Upper lobe of left lung (tissue), 6 donors: ENCODE results near the gene METTL3. TPM values are rescaled to one million over a fixed set of nuclear protein-coding genes. Genes with fewer than 3 reads are reported as not detected.

Source experiments
- ATAC-seq, 2 donors: fragments of 200-7000 bp; cut with Tn5 transposase; one replicate each; pipeline ENCODE4 v1.9.1; 2022; ENCODE audit warnings: mild to moderate bottlenecking in 2 of 2, moderate library complexity in 2 of 2; ENCODE audit not compliant: low FRiP score in 2 of 2
- DNase-seq, 2 donors: peaks; one replicate each; pipeline ENCODE4 v3.0.0-alpha.2; 2019 to 2020
- H3K27ac ChIP-seq, 4 donors: fragments of 200-600 bp; sonication (generic); one replicate each; pipeline ENCODE4 v1.5.1; 2016 to 2019
- H3K27me3 ChIP-seq, 4 donors: fragments of 200-600 bp; sonication (generic); one replicate each; pipeline ENCODE4 v1.5.1; 2017 to 2019
- H3K36me3 ChIP-seq, 4 donors: fragments of 200-600 bp; sonication (generic); one replicate each; pipeline ENCODE4 v1.5.1; 2016 to 2019
- H3K4me1 ChIP-seq, 4 donors: fragments of 200-600 bp; sonication (generic); one replicate each; pipeline ENCODE4 v1.5.1; 2018 to 2019
- H3K4me3 ChIP-seq, 4 donors: fragments of 200-600 bp; sonication (generic); one replicate each; pipeline ENCODE4 v1.5.1; 2017 to 2019; ENCODE audit warnings: mild to moderate bottlenecking in 2 of 4, moderate library complexity in 1 of 4
- H3K9me3 ChIP-seq, 4 donors: fragments of 200-600 bp; sonication (generic); one replicate each; pipeline ENCODE4 v1.5.1; 2018 to 2019
- CTCF ChIP-seq, 6 experiments: fragments of 450-650 bp in 4 of 6; fragments of 200-600 bp in 2 of 6; sonication (generic) in 2 of 6; IDR thresholded peaks; one replicate each; pipeline ENCODE4 v1.5.1; 2016 to 2019; ENCODE audit warnings: antibody characterized with exemption in 6 of 6
- EP300 ChIP-seq, 4 donors: sonication (generic); formaldehyde crosslinking; IDR thresholded peaks; one replicate each; pipeline ENCODE4 v1.5.1; 2017; ENCODE audit warnings: antibody characterized with exemption in 4 of 4, control low read depth in 2 of 4
- POLR2A ChIP-seq, 4 donors: fragments of 450-650 bp; IDR thresholded peaks; one replicate each; pipeline ENCODE4 v1.5.1; 2016 to 2017; ENCODE audit warnings: antibody characterized with exemption in 4 of 4, mild to moderate bottlenecking in 2 of 4
- POLR2AphosphoS5 ChIP-seq, 2 donors: sonication (generic); formaldehyde crosslinking; IDR thresholded peaks; one replicate each; pipeline ENCODE4 v1.5.1; 2017; ENCODE audit warnings: antibody characterized with exemption in 2 of 2
- WGBS, 2 donors: methylation state at CpG; one replicate each; pipeline ENCODE4 v1.1.5; 2017 to 2018; 5-methylcytosine and 5-hydroxymethylcytosine counted together
- total RNA-seq, 6 donors: library from RNA; depleted of rRNA in 4 of 6; stranded (reverse); fragments of >200 nt in 4 of 6; gene quantifications; one replicate each; pipeline versions ENCODE4 v1.1.0 to v1.2.1, GENCODE V29; 2016 to 2021
- donor health status: DM: no; HTN: no; CAD: no; lungs with moderate emphysema.
- donor health status: DM: no; HTN: yes; CAD: no; lungs with severe emphysema.

METTL3 gene
- total RNA-seq, 6 donors from 2014 or later, result 41.7 to 126 (median 47.7) TPM

GRCh38 chr14:21523203-21523602 is 12.1 kb upstream of the METTL3 start:
- Histone ChIP-seq H3K4me3 (no peak overlapping the region), H3K9me3 (no peaks in the 10 kb centered on the region), H3K4me1 (peaks cover 3 to 26% (median 15%) of the 10 kb centered on the region in 4 donors), H3K27ac (no peak overlapping the region), H3K27me3 (no peaks in the 10 kb centered on the region), H3K36me3 (no peaks in the 10 kb centered on the region)
- TF ChIP-seq POLR2A (IDR thresholded peaks at IDR 0.05), result no peak
- no peak for TF ChIP-seq CTCF (IDR thresholded peaks at IDR 0.05)
- TF ChIP-seq EP300 (IDR thresholded peaks at IDR 0.05), result no peak
- no peak for TF ChIP-seq POLR2AphosphoS5 (IDR thresholded peaks at IDR 0.05)
- DNase-seq, result no peak
- 91 to 96% methylated on average over 5 to 6 of the region's 7 CpGs for whole genome bisulfite sequencing, 2 donors
- no peak for ATAC-seq

- no peak for ATAC-seq
These were observed 10.4 kb upstream of the METTL3 start for GRCh38 chr14:21521501-21521900.

GRCh38 chr14:21520767-21521166 is 9.6 kb upstream of the METTL3 start:
- DNase-seq, result no peak
- TF ChIP-seq CTCF (IDR thresholded peaks at IDR 0.05) (no peak), POLR2A (IDR thresholded peaks at IDR 0.05) (no peak), EP300 (IDR thresholded peaks at IDR 0.05) (no peak), POLR2AphosphoS5 (IDR thresholded peaks at IDR 0.05) (no peak)
- WGBS, 2 donors, result 73 to 100% methylated on average over 1 of the region's 1 CpG
- no peak for ATAC-seq
- Histone ChIP-seq H3K36me3 (no peaks in the 10 kb centered on the region), H3K27me3 (no peaks in the 10 kb centered on the region), H3K27ac (no peak overlapping the region), H3K4me3 (no peak overlapping the region), H3K4me1 (peaks cover 0 to 11% (median 5%) of the 10 kb centered on the region in 4 donors), H3K9me3 (no peaks in the 10 kb centered on the region)

More at GRCh38 chr14:21521501-21521900, 10.4 kb upstream of the METTL3 start:
- no peaks in the 10 kb centered on the region for H3K9me3 ChIP-seq
- DNase-seq, result no peak
- H3K27me3 ChIP-seq, result no peaks in the 10 kb centered on the region
- H3K4me1 ChIP-seq, result peaks cover 0 to 17% (median 8%) of the 10 kb centered on the region in 4 donors
- no peaks in the 10 kb centered on the region for H3K36me3 ChIP-seq
- WGBS, 2 donors, result 54 to 67% methylated on average over 2 of the region's 2 CpGs
- H3K27ac ChIP-seq, result no peak overlapping the region
- H3K4me3 ChIP-seq, result no peak overlapping the region
- TF ChIP-seq CTCF (IDR thresholded peaks at IDR 0.05), result no peak
- TF ChIP-seq POLR2AphosphoS5 (IDR thresholded peaks at IDR 0.05), result no peak
- TF ChIP-seq EP300 (IDR thresholded peaks at IDR 0.05), result peak in 1 of 4 donors; percentile 37
- TF ChIP-seq POLR2A (IDR thresholded peaks at IDR 0.05), result no peak

- WGBS, 2 donors, result 88 to 91% methylated on average over 2 of the region's 2 CpGs
- H3K9me3 ChIP-seq, result no peaks in the 10 kb centered on the region
- no peak for ATAC-seq
- TF ChIP-seq POLR2A (IDR thresholded peaks at IDR 0.05) (no peak), EP300 (IDR thresholded peaks at IDR 0.05) (no peak), CTCF (IDR thresholded peaks at IDR 0.05) (no peak), POLR2AphosphoS5 (IDR thresholded peaks at IDR 0.05) (no peak)
- no peak overlapping the region for H3K27ac ChIP-seq
- H3K36me3 ChIP-seq, result no peaks in the 10 kb centered on the region
- DNase-seq, result no peak
- H3K4me3 ChIP-seq, result no peak overlapping the region
- peaks cover 0 to 6% (median 2%) of the 10 kb centered on the region in 4 donors for H3K4me1 ChIP-seq
- no peaks in the 10 kb centered on the region for H3K27me3 ChIP-seq
These were observed 7.6 kb upstream of the METTL3 start for GRCh38 chr14:21518725-21519124.

GRCh38 chr14:21514341-21514740 is 3.2 kb upstream of the METTL3 start:
- no peak for ATAC-seq
- H3K9me3 ChIP-seq, result no peaks in the 10 kb centered on the region
- no peak overlapping the region for H3K4me3 ChIP-seq
- WGBS, 2 donors, result 81 to 100% methylated on average over 1 of the region's 1 CpG
- no peaks in the 10 kb centered on the region for H3K27me3 ChIP-seq
- DNase-seq, result no peak
- no peaks in the 10 kb centered on the region for H3K36me3 ChIP-seq
- TF ChIP-seq POLR2A (IDR thresholded peaks at IDR 0.05) (no peak), EP300 (IDR thresholded peaks at IDR 0.05) (no peak), POLR2AphosphoS5 (IDR thresholded peaks at IDR 0.05) (no peak), CTCF (IDR thresholded peaks at IDR 0.05) (no peak)
- H3K4me1 ChIP-seq, result peaks cover 10 to 15% (median 13%) of the 10 kb centered on the region in 4 donors
- H3K27ac ChIP-seq, result no peak overlapping the region
